GM06990 (cell line): ENCODE data around the gene FRAS1.

Experiments
- DNase-seq: peaks from one replicate; pipeline ENCODE4 v3.0.0-alpha.2; 2011; ENCODE audit not compliant: insufficient read length; ENCODE audit errors: extremely low read depth
- H3K27me3 ChIP-seq: replicated peaks from 2 replicates; pipeline ENCODE4 v1.6.0; 2011; ENCODE audit warnings: low read length; ENCODE audit not compliant: control insufficient read depth, insufficient read depth
- H3K36me3 ChIP-seq: 2 replicates; pipeline ENCODE4 v1.5.1; 2011; ENCODE audit warnings: low read length; ENCODE audit not compliant: control insufficient read depth, insufficient read depth
- H3K4me3 ChIP-seq: replicated peaks from 2 replicates; pipeline ENCODE4 v1.5.1; 2011; ENCODE audit warnings: low read depth, mild to moderate bottlenecking, control low read depth, low read length
- TF ChIP-seq, protein P1 (sequence below): IDR thresholded peaks from 2 replicates; pipeline ENCODE4 v1.5.1; 2011; ENCODE audit warnings: low read length, control low read depth, mild to moderate bottlenecking, inconsistent platforms; ENCODE audit not compliant: insufficient read depth, poor library complexity, severe bottlenecking

FRAS1 gene

DNA sequence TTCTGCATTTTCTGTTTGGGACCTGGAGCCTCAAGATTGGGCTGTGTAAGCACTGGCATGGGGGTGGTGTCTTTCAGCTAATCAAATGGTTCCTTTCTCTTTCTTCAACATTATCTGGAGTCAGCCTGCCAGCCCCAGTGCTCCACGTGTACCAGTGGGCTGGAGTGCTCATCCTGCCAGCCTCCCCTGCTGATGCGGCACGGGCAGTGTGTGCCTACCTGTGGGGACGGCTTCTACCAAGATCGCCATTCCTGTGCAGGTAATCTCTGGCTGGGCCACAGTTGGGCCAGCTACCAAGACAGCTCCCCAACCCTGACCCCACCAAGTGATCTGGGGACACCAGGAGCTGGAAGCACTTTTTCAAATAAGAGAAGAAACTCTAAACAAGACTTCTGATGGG, 229.2 kb downstream of the FRAS1 start:
- TF ChIP-seq, protein P1, sequence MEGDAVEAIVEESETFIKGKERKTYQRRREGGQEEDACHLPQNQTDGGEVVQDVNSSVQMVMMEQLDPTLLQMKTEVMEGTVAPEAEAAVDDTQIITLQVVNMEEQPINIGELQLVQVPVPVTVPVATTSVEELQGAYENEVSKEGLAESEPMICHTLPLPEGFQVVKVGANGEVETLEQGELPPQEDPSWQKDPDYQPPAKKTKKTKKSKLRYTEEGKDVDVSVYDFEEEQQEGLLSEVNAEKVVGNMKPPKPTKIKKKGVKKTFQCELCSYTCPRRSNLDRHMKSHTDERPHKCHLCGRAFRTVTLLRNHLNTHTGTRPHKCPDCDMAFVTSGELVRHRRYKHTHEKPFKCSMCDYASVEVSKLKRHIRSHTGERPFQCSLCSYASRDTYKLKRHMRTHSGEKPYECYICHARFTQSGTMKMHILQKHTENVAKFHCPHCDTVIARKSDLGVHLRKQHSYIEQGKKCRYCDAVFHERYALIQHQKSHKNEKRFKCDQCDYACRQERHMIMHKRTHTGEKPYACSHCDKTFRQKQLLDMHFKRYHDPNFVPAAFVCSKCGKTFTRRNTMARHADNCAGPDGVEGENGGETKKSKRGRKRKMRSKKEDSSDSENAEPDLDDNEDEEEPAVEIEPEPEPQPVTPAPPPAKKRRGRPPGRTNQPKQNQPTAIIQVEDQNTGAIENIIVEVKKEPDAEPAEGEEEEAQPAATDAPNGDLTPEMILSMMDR = no peak
- no peaks in the 10 kb centered on the region for H3K36me3 ChIP-seq
- H3K4me3 ChIP-seq = no peak overlapping the region
- H3K27me3 ChIP-seq = no peaks in the 10 kb centered on the region
- no peak for DNase-seq

GRCh38 chr4:78288327-78288726, 231.2 kb downstream of the FRAS1 start:
- no peaks in the 10 kb centered on the region for H3K27me3 ChIP-seq
- TF ChIP-seq, protein P1 = no peak
- H3K36me3 ChIP-seq = no peaks in the 10 kb centered on the region
- H3K4me3 ChIP-seq = no peak overlapping the region
- no peak for DNase-seq

GRCh38 chr4:78291277-78291676, 234.2 kb downstream of the FRAS1 start:
- no peak overlapping the region for H3K4me3 ChIP-seq
- TF ChIP-seq, protein P1 = no peak
- H3K36me3 ChIP-seq = no peaks in the 10 kb centered on the region
- no peak for DNase-seq
- H3K27me3 ChIP-seq = no peaks in the 10 kb centered on the region

GRCh38 chr4:78292341-78292740, 235.2 kb downstream of the FRAS1 start:
- no peaks in the 10 kb centered on the region for H3K36me3 ChIP-seq
- no peak overlapping the region for H3K4me3 ChIP-seq
- H3K27me3 ChIP-seq = no peaks in the 10 kb centered on the region
- DNase-seq = no peak
- TF ChIP-seq, protein P1 = no peak

DNA sequence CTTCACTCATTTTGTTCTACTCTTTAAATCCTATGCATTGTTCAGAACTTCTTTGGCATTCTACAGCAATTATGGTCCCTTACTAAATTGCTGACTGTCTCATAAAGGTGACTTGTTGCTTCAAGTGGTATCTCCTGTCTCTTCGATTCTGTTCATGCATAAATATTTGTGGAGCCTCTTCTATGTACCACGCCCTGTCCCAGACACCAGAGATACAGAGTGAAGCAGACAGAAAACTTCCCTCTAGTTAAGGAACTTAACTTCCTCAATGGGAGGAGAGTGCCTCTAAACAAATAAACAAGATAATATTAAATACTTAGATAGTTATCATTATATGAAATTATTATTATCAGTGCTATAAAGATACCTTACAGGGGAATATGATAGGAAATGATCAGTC, 235.7 kb downstream of the FRAS1 start:
- Histone ChIP-seq H3K36me3 (no peaks in the 10 kb centered on the region), H3K27me3 (no peaks in the 10 kb centered on the region), H3K4me3 (no peak overlapping the region)
- TF ChIP-seq, protein P1 = no peak
- no peak for DNase-seq

GRCh38 chr4:78293348-78293747, 236.2 kb downstream of the FRAS1 start:
- H3K27me3 ChIP-seq = no peaks in the 10 kb centered on the region
- no peak for DNase-seq
- TF ChIP-seq, protein P1 = no peak
- no peak overlapping the region for H3K4me3 ChIP-seq
- no peaks in the 10 kb centered on the region for H3K36me3 ChIP-seq
